ENCODE measurements around the gene NEK11. TPM values are rescaled to one million over a fixed set of nuclear protein-coding genes. Genes with fewer than 3 reads are reported as not detected.

The NEK11 gene
- polyA plus RNA-seq, 1 of the 3 experiments (the other 2 are of a cell fraction), result 4.7 TPM

- Histone ChIP-seq H2AFZ (ENCODE audit: low read depth) (no peak overlapping the region), H3K4me1 (ENCODE audit: control insufficient read depth in 1 of 2, insufficient read depth in 2 of 2, low read depth in 1 of 2, low read length in 1 of 2) (no peaks in the 10 kb centered on the region), H3K36me3 (replicated peaks in 1 of 2; ENCODE audit: control insufficient read depth in 1 of 2, insufficient read depth in 2 of 2, low read length in 1 of 2) (no peaks in the 10 kb centered on the region), H3K9ac (no peak overlapping the region), H4K20me1 (ENCODE audit: insufficient read depth) (no peaks in the 10 kb centered on the region), H3K27me3 (ENCODE audit: insufficient read depth) (no peaks in the 10 kb centered on the region), H3K4me3 (ENCODE audit: low read depth in 2 of 2, low read length in 1 of 2) (no peak overlapping the region), H3F3A (replicated peaks; ENCODE audit: insufficient read depth) (no peaks in the 10 kb centered on the region), H3K79me2 (ENCODE audit: insufficient read depth) (no peaks in the 10 kb centered on the region), H3K27ac (ENCODE audit: low read depth in 2 of 2, low read length in 1 of 2) (no peak overlapping the region), H3K4me2 (no peak overlapping the region), H3K9me2 (no peaks in the 10 kb centered on the region), H3K9me3 (no peaks in the 10 kb centered on the region)
- TF ChIP-seq USF1 (IDR thresholded peaks at IDR 0.05; ENCODE audit: borderline replicate concordance, low read depth) (no peak), MAX (IDR thresholded peaks at IDR 0.05; ENCODE audit: low read depth) (no peak), RXRA (IDR thresholded peaks at IDR 0.05; ENCODE audit: borderline replicate concordance, low read depth) (no peak), IRF3 (IDR thresholded peaks at IDR 0.05; ENCODE audit: low read depth, low read length) (no peak), ELF1 (IDR thresholded peaks at IDR 0.05) (no peak), USF2 (IDR thresholded peaks at IDR 0.05; ENCODE audit: borderline replicate concordance, low read depth, low read length) (no peak), TEAD4 (IDR thresholded peaks at IDR 0.05; ENCODE audit: borderline replicate concordance, insufficient read depth) (no peak), FOXM1 (IDR thresholded peaks at IDR 0.05; ENCODE audit: low read depth) (no peak), FOSL2 (IDR thresholded peaks at IDR 0.05; ENCODE audit: borderline replicate concordance, low read depth) (no peak), POLR2AphosphoS5 (IDR thresholded peaks at IDR 0.05; ENCODE audit: low read depth, low read length) (no peak), EZH2phosphoT487 (IDR thresholded peaks at IDR 0.05; ENCODE audit: borderline replicate concordance, low read depth) (no peak), GABPA (IDR thresholded peaks at IDR 0.05; ENCODE audit: low read depth) (no peak), YY1 (IDR thresholded peaks at IDR 0.05; ENCODE audit: low read depth) (no peak), GATA2 (CRISPR knock-in tag; IDR thresholded peaks at IDR 0.05) (no peak), RAD21 (IDR thresholded peaks at IDR 0.05; ENCODE audit: low read length) (no peak)
- ChIA-PET POLR2A (no interaction called here), CTCF (no interaction called here)
- 88% methylated on average over 3 of the region's 4 CpGs for WGBS (ENCODE audit: low lambda C conversion rate)
- DNase-seq, result no peak
Measured at GRCh38 chr3:131158434-131158833, 131.8 kb downstream of the NEK11 start.

- H3K9me2 ChIP-seq, result no peaks in the 10 kb centered on the region
- no peak overlapping the region for H3K9ac ChIP-seq
- no peak overlapping the region for H2AFZ ChIP-seq (ENCODE audit: low read depth)
- no peaks in the 10 kb centered on the region for H3K9me3 ChIP-seq
- no peaks in the 10 kb centered on the region for H3K79me2 ChIP-seq (ENCODE audit: insufficient read depth)
- H3K27ac ChIP-seq (ENCODE audit: low read depth in 2 of 2, low read length in 1 of 2), result no peak overlapping the region
- no peak for DNase-seq
- 82% methylated on average over 5 of the region's 5 CpGs for WGBS (ENCODE audit: low lambda C conversion rate)
- H3K4me3 ChIP-seq (ENCODE audit: low read depth in 2 of 2, low read length in 1 of 2), result no peak overlapping the region
- no peaks in the 10 kb centered on the region for H3K36me3 ChIP-seq (replicated peaks in 1 of 2; ENCODE audit: control insufficient read depth in 1 of 2, insufficient read depth in 2 of 2, low read length in 1 of 2)
- no peaks in the 10 kb centered on the region for H4K20me1 ChIP-seq (ENCODE audit: insufficient read depth)
- no peak overlapping the region for H3K4me2 ChIP-seq
- H3K27me3 ChIP-seq (ENCODE audit: insufficient read depth), result no peaks in the 10 kb centered on the region
- no peaks in the 10 kb centered on the region; a peak in 1 of 4 replicates for H3K4me1 ChIP-seq (ENCODE audit: control insufficient read depth in 1 of 2, insufficient read depth in 2 of 2, low read depth in 1 of 2, low read length in 1 of 2)
- ChIA-PET CTCF (no interaction called here), POLR2A (no interaction called here)
- no peaks in the 10 kb centered on the region for H3F3A ChIP-seq (replicated peaks; ENCODE audit: insufficient read depth)
- TF ChIP-seq FOSL2 (IDR thresholded peaks at IDR 0.05; ENCODE audit: borderline replicate concordance, low read depth) (no peak), USF2 (IDR thresholded peaks at IDR 0.05; ENCODE audit: borderline replicate concordance, low read depth, low read length) (no peak), RXRA (IDR thresholded peaks at IDR 0.05; ENCODE audit: borderline replicate concordance, low read depth) (no peak), RAD21 (IDR thresholded peaks at IDR 0.05; ENCODE audit: low read length) (no peak), ELF1 (IDR thresholded peaks at IDR 0.05) (no peak), TAF1 (IDR thresholded peaks at IDR 0.05; ENCODE audit: borderline replicate concordance, low read depth, low read length) (no peak), RCOR1 (IDR thresholded peaks at IDR 0.05; ENCODE audit: low read length) (no peak), MEF2A (IDR thresholded peaks at IDR 0.05; ENCODE audit: borderline replicate concordance, low read depth) (no peak), SIN3A (IDR thresholded peaks at IDR 0.05; ENCODE audit: borderline replicate concordance, low read depth, low read length) (no peak), EZH2phosphoT487 (IDR thresholded peaks at IDR 0.05; ENCODE audit: borderline replicate concordance, low read depth) (no peak), RFX5 (IDR thresholded peaks at IDR 0.05; ENCODE audit: low read length) (no peak), EP300 (IDR thresholded peaks at IDR 0.05; ENCODE audit: borderline replicate concordance in 1 of 2, low read depth in 1 of 2, low read length in 1 of 2) (no peak), TCF12 (IDR thresholded peaks at IDR 0.05) (no peak), ZBTB33 (IDR thresholded peaks at IDR 0.05; ENCODE audit: borderline replicate concordance, low read depth) (no peak)
Measured at GRCh38 chr3:131162516-131162915, 135.8 kb downstream of the NEK11 start.

All from SK-N-SH (cell line).